GM21390 (cell line): ENCODE measurements around the gene STK40.

Source experiments
- ATAC-seq: cut with Tn5 transposase; IDR thresholded peaks from one replicate; pipeline ENCODE4 v1.9.1; 2021; ENCODE audit not compliant: unreplicated experiment

Gene STK40

GRCh38 chr1:36346741-36347370 lies 38.9 kb downstream of the STK40 start:
- ATAC-seq, result no peak

GRCh38 chr1:36345353-36345752 lies 40.4 kb downstream of the STK40 start:
- ATAC-seq, result no peak

- ATAC-seq, result no peak
Measured at GRCh38 chr1:36344395-36344680, 41.4 kb downstream of the STK40 start.

GRCh38 chr1:36343651-36344394 lies 41.9 kb downstream of the STK40 start:
- ATAC-seq, result no peak

- no peak for ATAC-seq
Measured at GRCh38 chr1:36342426-36343185, 43.1 kb downstream of the STK40 start.

GRCh38 chr1:36341626-36342320 lies 44.0 kb downstream of the STK40 start:
- no peak for ATAC-seq

GRCh38 chr1:36339615-36340014 lies 46.1 kb downstream of the STK40 start:
- ATAC-seq, result no peak

GRCh38 chr1:36339215-36339614 lies 46.5 kb downstream of the STK40 start:
- ATAC-seq, result no peak

GRCh38 chr1:36337830-36338229 lies 47.9 kb downstream of the STK40 start:
- ATAC-seq, result no peak

- ATAC-seq, result no peak
Measured at GRCh38 chr1:36330940-36331339, 54.8 kb downstream of the STK40 start.

- no peak for ATAC-seq
Measured at GRCh38 chr1:36329817-36330216, 55.9 kb downstream of the STK40 start.

GRCh38 chr1:36328713-36329112 lies 57.0 kb downstream of the STK40 start:
- ATAC-seq, result no peak

GRCh38 chr1:36328088-36328480 lies 57.6 kb downstream of the STK40 start:
- no peak for ATAC-seq

- ATAC-seq, result no peak
Measured at GRCh38 chr1:36327421-36328087, 58.2 kb downstream of the STK40 start.

GRCh38 chr1:36326499-36326898 lies 59.2 kb downstream of the STK40 start:
- ATAC-seq, result no peak

- no peak for ATAC-seq
Measured at GRCh38 chr1:36324353-36324703, 61.4 kb downstream of the STK40 start.

- ATAC-seq, result peak; percentile 50
Measured at GRCh38 chr1:36323636-36324352, 61.9 kb downstream of the STK40 start, which contains the start of gene EVA1B. Gene EVA1B, minus strand, starts transcription at chr1:36323645. Its CDS starts 608 bp downstream, at chr1:36323037.

- peak; percentile 42 for ATAC-seq
Measured at GRCh38 chr1:36322786-36323635, 62.7 kb downstream of the STK40 start.

- ATAC-seq, result no peak
Measured at GRCh38 chr1:36322041-36322785, 63.5 kb downstream of the STK40 start.
